Measurements from ENCODE around the gene EGFR.

EGFR gene

DNA sequence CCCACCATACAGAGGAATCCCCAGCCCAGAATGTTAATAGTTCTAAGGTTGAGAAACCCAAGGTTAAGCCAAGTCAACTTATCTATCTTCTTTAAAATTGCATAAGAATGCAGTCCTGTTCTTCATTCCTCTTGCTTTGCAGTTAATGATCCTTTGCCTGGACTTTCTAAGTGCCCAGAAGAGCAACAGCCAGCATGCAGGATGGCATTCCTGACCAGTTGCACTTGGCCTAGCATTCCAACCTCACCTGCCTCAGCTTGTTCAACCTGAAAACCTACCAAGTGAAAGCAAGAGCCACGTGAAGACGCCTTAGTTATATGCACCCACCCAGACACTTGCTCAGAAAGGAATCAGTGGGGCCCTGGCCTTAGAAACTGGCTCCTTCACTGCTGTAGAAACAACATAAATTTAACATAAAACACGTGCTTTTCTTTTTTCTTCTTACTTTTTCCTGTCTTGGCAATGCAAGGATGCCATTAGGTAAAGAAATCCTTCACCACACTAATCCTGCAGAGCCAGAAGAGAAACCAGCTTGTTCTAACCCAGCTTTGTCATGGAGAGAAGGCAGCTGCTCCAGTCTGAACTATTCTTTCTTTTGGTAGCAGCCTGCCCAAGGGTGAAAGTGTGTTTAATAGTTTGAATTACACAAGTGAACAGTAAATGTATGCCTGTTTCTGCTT, 25.0 kb downstream of the EGFR start:
- H3K9me3 Mint-ChIP-seq, result no peaks in the 10 kb centered on the region
- no peaks in the 10 kb centered on the region for H3K4me1 Mint-ChIP-seq (ENCODE audit: low read depth)
- H3K4me3 Mint-ChIP-seq, result no peak overlapping the region
- no peak overlapping the region for H3K27ac Mint-ChIP-seq
- H3K36me3 Mint-ChIP-seq (ENCODE audit: low read depth), result no peaks in the 10 kb centered on the region
- H3K27me3 Mint-ChIP-seq (ENCODE audit: low read depth), result peaks cover 5% of the 10 kb centered on the region

DNA sequence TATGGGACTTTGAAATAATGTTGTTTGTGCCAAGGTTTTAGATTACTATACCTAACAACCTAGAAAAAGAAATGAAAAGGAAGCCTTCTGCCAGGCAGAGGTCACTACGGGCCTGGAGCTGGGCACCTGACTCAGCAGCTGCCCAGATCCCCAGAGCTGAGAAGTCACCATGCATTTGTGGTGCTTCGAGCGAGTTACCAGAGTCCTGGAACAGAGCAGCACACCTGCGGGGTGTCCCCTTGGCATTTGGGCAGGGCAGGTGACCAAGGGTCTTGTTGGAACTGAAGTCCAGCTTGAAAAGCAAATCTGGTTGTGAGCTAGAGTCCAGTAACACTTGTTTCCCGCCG, 25.5 kb downstream of the EGFR start:
- H3K4me3 Mint-ChIP-seq, result no peak overlapping the region
- H3K36me3 Mint-ChIP-seq (ENCODE audit: low read depth), result no peaks in the 10 kb centered on the region
- H3K4me1 Mint-ChIP-seq (ENCODE audit: low read depth), result no peaks in the 10 kb centered on the region
- no peaks in the 10 kb centered on the region for H3K27me3 Mint-ChIP-seq (ENCODE audit: low read depth)
- H3K9me3 Mint-ChIP-seq, result no peaks in the 10 kb centered on the region
- H3K27ac Mint-ChIP-seq, result no peak overlapping the region

DNA sequence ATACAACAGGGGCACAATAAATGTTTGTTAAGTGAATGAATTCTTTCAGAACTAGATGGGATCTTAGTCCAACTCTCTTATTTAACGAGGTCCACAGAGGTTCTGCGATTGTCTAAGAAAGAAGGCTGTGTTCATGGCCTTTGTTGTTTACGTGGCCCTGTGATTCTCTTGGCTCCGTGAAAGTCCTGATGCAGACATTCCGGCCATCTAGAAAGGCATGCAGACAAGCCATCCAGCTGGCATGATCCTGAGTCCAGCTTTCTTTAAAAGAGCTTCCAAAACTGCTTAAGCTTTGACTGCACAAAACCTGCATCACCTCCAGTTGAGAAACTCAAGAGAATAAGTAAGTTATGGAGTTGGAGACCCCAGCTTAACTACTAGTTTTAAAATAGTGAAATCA, 26.0 kb downstream of the EGFR start:
- no peaks in the 10 kb centered on the region for H3K27me3 Mint-ChIP-seq (ENCODE audit: low read depth)
- H3K27ac Mint-ChIP-seq, result no peak overlapping the region
- no peak overlapping the region for H3K4me3 Mint-ChIP-seq
- no peaks in the 10 kb centered on the region for H3K9me3 Mint-ChIP-seq
- H3K36me3 Mint-ChIP-seq (ENCODE audit: low read depth), result no peaks in the 10 kb centered on the region
- H3K4me1 Mint-ChIP-seq (ENCODE audit: low read depth), result no peaks in the 10 kb centered on the region

DNA sequence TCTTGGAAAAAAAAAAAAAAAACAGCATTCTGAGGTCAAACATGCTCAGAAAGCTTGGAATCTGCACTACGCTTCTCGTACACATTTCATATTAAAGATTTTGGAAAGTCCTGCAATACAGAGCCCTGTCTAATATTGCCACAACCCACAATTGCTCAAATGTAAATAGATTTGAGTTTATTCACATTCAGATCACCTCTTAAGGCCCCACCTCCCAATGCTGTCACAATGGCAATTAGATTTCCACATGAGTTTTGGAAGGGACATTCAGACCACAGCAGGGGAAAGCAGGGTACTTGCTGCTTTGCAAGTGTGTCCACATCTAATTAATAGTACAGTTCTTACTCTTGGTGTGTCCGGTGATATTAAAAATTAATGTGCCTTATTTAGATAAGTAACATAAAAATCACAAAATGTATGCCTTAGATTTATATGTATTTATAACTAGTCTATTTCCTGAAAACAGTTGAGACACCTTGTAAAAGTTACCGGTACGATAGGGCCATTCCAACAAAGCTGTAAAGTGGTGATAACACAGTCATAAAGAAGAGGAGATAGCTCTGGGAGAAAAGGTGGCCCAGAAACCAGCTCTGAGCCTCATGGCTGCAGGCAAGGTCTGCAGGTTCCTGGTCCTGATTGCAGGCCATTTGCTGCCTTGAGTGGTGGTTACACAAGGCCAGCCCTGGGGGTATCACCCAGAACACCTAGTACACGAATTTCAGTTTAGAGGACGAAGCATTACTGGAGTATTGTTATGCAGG, 27.9 kb downstream of the EGFR start:
- Mint-ChIP-seq H3K4me3 (no peak overlapping the region), H3K9me3 (no peaks in the 10 kb centered on the region), H3K27me3 (ENCODE audit: low read depth) (no peaks in the 10 kb centered on the region), H3K36me3 (ENCODE audit: low read depth) (no peaks in the 10 kb centered on the region), H3K4me1 (ENCODE audit: low read depth) (no peaks in the 10 kb centered on the region), H3K27ac (no peak overlapping the region)

DNA sequence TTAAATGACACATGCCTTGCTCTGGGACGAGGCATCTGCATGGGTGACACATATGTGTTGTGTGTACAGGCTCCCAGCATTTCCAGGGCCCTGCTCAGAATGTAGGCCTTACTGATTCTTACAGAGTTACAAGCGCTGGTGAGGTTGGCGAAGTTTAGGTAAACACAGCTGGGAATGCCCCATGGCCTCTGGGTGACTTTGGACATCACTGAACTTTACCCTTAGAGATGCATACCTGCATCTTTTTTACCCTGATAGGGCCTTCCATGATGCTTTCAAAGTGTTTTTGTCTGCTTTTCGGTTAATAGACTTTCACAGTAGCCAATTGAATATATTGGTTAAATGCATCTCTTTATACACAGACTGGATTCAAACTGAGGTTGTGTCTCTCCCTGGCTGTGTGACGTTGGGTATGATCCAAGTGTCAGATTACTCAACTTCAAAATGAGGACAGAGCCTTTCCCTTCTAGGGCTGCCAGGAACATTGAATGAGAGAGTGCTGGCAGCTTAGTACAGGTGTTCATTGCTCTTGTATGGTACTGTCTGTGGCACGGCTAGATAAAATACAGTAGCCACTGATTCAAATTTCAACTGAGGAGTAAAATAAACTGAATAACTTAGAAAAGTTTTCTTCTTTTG, 29.5 kb downstream of the EGFR start:
- H3K4me3 Mint-ChIP-seq, result no peak overlapping the region
- no peaks in the 10 kb centered on the region for H3K9me3 Mint-ChIP-seq
- H3K27ac Mint-ChIP-seq, result no peak overlapping the region
- no peaks in the 10 kb centered on the region for H3K4me1 Mint-ChIP-seq (ENCODE audit: low read depth)
- peaks cover 4% of the 10 kb centered on the region for H3K27me3 Mint-ChIP-seq (ENCODE audit: low read depth)
- H3K36me3 Mint-ChIP-seq (ENCODE audit: low read depth), result no peaks in the 10 kb centered on the region

DNA sequence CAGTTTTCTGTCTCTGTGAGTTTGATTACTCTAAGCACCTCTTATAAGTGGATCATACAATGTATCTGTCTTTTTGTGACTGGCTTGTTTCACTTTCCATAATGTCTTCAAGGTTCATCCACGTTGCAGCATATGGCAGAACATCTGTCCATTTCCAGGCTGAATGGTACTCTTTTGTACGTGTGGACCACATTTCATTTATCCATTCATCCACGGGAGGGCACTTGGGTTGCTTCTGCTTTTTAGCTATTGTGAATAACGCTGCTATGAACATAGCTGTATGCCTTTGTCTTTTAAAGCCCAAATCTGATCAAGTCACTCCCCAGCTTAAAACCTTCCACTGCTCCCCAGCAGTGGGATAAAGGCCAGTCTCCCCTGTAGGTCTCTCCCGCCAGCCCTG, 31.5 kb downstream of the EGFR start:
- Mint-ChIP-seq H3K27ac (no peak overlapping the region), H3K36me3 (ENCODE audit: low read depth) (no peaks in the 10 kb centered on the region), H3K4me3 (no peak overlapping the region), H3K27me3 (ENCODE audit: low read depth) (peaks cover 4% of the 10 kb centered on the region), H3K9me3 (no peaks in the 10 kb centered on the region), H3K4me1 (ENCODE audit: low read depth) (no peaks in the 10 kb centered on the region)

DNA sequence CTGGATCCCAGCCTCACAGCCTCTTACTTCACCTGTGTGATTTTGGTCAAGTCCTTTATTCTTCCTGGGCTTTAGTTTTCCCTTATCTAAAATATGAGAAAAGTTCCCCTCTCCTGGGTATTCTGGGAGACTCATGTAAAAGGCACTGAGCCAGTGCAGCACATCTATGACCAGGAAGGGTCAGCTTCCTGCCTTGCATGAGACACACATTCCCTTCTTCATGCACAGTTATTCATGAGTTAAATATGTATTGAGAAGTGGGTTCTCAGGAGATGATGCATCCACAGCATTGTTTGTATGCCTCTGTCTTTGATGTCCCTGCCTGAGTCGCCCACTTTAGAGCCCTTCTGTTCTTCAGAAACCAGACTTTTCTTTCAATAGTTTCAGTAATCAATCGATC, 33.3 kb downstream of the EGFR start:
- Mint-ChIP-seq H3K36me3 (ENCODE audit: low read depth) (no peaks in the 10 kb centered on the region), H3K27ac (no peak overlapping the region), H3K4me3 (no peak overlapping the region), H3K27me3 (ENCODE audit: low read depth) (peaks cover 9% of the 10 kb centered on the region), H3K4me1 (ENCODE audit: low read depth) (no peaks in the 10 kb centered on the region), H3K9me3 (no peaks in the 10 kb centered on the region)

DNA sequence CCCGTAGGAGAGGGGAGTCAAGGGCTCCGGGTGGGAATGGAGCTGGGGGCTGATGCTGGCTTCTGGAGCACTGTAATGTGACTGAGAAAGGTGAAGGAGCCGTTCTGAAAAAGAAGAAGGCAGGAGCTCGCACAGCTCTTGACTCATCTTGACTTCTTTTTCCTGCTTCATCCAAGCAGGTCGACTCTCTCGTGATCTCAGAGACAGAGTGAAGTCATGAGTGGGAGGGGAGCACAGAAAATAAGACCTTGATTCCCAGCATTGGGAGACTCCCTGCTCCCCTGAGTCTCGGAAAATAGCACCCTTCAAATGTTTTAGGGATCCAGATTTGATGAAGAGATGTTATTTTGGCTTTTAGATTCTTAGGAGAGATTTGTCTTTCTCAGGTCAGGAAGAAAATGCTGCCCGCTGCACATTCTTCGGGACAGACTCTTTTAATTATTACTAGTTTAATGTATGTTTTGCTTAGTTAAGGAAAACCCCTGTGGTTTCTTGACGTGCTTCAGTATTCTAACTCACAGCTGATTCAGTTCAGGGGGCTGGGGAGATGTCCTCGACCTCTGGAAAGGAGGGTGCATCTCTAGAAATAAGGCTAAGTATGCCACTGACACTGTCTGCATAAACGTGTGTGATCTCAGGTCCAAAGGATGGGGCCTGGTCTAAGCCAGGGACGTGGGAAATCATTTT, 34.1 kb downstream of the EGFR start:
- Mint-ChIP-seq H3K9me3 (no peaks in the 10 kb centered on the region), H3K27ac (no peak overlapping the region), H3K27me3 (ENCODE audit: low read depth) (peaks cover 9% of the 10 kb centered on the region), H3K4me1 (ENCODE audit: low read depth) (no peaks in the 10 kb centered on the region), H3K4me3 (no peak overlapping the region), H3K36me3 (ENCODE audit: low read depth) (no peaks in the 10 kb centered on the region)

DNA sequence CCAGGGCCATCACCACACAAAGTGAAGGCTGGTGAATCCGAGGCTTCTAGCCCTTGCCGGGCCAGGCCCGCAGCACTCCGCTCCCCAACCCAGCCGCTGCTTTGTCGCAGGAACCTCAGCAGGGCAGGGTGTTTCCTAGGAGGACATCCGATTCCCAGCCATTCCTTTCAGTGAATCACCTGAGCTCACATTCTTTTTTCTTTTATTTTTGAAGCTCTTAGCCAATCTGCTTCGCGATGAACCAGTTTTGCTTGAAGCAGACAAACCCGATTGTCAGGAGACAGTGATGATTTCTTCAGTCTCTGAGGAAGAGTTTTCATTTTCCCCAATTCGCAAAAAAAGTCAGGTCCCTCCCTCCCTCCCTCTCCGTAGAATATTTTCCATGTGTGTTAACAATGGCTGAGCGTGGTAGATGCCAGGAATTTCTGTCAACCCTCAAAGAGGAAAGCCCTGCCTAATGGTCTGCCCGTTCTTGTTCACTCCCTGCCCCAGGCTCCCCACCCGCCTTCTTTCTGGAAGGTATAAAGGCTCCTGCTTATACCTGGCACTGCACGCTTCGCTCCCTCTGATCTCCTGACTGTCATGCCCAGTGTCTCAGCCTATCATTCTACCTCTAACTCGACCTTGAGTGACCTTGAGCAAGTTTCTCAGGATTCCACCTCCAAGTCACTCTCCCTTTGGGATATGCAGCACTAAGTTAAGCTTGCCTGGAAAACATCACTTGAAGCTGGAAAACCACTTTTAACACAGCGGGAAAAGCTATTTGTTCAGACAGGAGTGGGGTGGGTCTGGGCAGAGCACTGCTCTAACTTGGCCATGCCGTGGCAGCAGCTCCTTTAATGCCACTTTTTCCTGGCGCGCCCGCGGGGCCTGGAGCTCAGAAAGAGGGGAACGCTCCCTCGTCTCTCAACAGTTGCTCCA, 35.1 kb downstream of the EGFR start:
- no peaks in the 10 kb centered on the region for H3K36me3 Mint-ChIP-seq (ENCODE audit: low read depth)

DNA sequence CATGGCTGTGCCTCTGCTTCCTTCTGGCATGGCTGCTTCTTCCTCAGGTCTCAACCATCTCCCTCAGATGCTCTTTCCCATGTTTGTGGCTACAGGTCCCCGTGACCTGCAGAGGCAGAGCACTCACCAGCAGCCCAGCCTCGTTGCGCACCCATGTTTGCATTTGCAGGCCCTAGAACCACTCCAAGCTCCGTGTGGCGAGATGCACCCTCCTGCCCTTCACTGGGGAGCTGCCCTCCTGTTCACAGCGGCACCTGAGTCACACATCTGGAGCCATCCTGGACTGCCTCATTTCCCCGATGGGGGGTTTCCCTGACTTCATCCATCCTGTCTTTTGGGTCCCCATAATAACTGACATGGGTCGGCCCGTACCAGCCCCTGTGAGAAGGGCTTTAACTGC, 35.9 kb downstream of the EGFR start:
- Mint-ChIP-seq H3K4me1 (ENCODE audit: low read depth) (no peaks in the 10 kb centered on the region), H3K36me3 (ENCODE audit: low read depth) (no peaks in the 10 kb centered on the region), H3K27ac (no peak overlapping the region), H3K27me3 (ENCODE audit: low read depth) (peaks cover 9% of the 10 kb centered on the region), H3K4me3 (no peak overlapping the region), H3K9me3 (no peaks in the 10 kb centered on the region)

More for the DNA sequence above, 35.1 kb downstream of the EGFR start:
- H3K4me3 Mint-ChIP-seq, result no peak overlapping the region
- no peaks in the 10 kb centered on the region for H3K4me1 Mint-ChIP-seq (ENCODE audit: low read depth)
- peaks cover 9% of the 10 kb centered on the region for H3K27me3 Mint-ChIP-seq (ENCODE audit: low read depth)
- no peak overlapping the region for H3K27ac Mint-ChIP-seq
- H3K9me3 Mint-ChIP-seq, result no peaks in the 10 kb centered on the region

DNA sequence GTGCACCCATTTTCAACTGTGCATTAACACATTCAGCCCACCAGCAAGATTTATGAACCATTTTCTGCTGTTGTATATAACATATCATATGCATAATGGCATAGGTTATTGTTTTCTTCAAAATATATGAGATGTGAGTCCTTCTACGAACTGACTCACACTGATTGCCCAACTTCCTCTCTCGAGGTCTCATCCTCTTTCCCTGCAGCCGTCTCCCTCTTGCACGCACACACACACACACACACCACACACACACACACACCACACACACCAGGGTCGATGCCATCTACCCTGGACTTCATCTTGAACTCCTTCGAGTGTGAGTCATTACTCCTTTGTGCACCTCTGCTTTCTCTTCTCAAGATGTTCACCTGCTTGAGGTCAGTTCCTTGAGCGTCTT, 36.7 kb downstream of the EGFR start:
- H3K4me1 Mint-ChIP-seq (ENCODE audit: low read depth), result no peaks in the 10 kb centered on the region
- no peak overlapping the region for H3K4me3 Mint-ChIP-seq
- H3K27ac Mint-ChIP-seq, result no peak overlapping the region
- peaks cover 13% of the 10 kb centered on the region for H3K27me3 Mint-ChIP-seq (ENCODE audit: low read depth)
- no peaks in the 10 kb centered on the region for H3K9me3 Mint-ChIP-seq
- no peaks in the 10 kb centered on the region for H3K36me3 Mint-ChIP-seq (ENCODE audit: low read depth)

DNA sequence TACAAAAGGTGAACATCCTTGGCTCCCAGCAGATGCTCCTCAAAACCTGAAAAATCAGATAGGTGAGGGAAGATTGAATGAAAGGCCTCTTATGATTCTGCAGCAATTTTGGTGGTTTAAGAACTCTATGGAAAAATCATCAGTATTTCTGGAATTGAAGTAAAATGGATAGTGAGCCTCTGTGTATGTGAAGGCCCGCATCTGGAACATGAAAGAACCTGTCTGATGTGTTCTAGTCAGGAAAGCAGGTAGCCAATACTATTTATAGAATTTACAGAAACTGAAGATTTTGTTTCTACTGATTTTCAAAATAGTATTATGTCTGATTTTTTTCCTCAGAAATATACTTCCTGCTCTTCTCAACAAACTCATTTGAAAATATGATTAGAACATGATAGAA, 37.3 kb downstream of the EGFR start:
- Mint-ChIP-seq H3K27ac (no peak overlapping the region), H3K4me1 (ENCODE audit: low read depth) (no peaks in the 10 kb centered on the region), H3K36me3 (ENCODE audit: low read depth) (no peaks in the 10 kb centered on the region), H3K27me3 (ENCODE audit: low read depth) (peaks cover 14% of the 10 kb centered on the region), H3K4me3 (no peak overlapping the region), H3K9me3 (no peaks in the 10 kb centered on the region)

DNA sequence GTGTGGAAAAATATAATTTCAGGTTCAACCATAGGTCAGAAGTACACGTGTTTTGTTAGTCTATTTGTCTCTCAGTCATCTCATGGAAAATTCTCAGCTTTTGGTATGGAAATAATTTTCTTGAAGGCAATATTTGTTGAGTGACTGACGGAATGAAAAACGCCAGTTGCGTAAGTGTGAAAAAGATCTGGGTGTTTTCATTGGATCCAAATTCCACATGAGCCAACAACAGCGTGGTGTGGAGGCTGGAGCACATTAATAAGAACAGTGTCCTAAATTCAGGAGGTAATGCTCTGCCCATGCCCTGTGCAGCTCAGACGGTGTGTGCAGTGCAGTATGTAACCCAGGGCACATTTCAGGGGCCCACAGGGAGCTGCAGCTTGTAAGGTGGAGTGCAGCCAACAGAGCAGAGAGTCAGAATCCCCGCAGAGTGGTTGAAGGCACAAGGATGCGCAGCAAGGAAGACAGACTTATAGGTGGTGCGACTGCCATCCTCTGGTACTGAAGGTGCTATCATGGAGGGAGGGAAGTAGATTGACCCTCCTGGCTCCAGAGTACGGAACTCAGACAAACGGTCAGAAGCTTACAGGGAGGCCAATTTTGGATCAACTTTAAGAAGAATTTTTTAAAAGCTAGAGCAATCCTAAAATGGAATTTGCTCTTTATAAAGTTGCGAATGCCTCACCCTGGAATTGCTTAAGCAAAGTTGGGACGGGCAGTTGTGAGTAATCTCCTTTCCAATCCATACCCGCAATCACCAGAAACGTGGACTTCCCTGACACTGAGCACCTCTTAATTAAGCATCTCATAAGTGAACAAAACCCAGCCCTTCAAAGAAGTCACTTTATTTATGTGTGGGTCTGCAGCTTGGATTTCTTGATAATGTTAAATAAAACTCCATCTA, 38.0 kb downstream of the EGFR start:
- H3K27me3 Mint-ChIP-seq (ENCODE audit: low read depth), result peaks cover 14% of the 10 kb centered on the region
- no peaks in the 10 kb centered on the region for H3K9me3 Mint-ChIP-seq
- no peak overlapping the region for H3K27ac Mint-ChIP-seq
- no peak overlapping the region for H3K4me3 Mint-ChIP-seq
- H3K36me3 Mint-ChIP-seq (ENCODE audit: low read depth), result no peaks in the 10 kb centered on the region
- no peaks in the 10 kb centered on the region for H3K4me1 Mint-ChIP-seq (ENCODE audit: low read depth)

Measured in T-helper 1 cell treated with Interleukin-12 subunit alpha and Interleukin-12 subunit beta and Interleukin-4 antibody, amounts not matched to agents 30 μg/mL and 1 μg/mL, for 36 hours (primary cell).